Testis (tissue), 2 donors: ENCODE measurements around the gene XXYLT1.

Source experiments
- POLR2A ChIP-seq: fragments of 450-650 bp; IDR thresholded peaks from one replicate; pipeline ENCODE4 v1.6.1; 2017; ENCODE audit warnings: antibody characterized with exemption, mild to moderate bottlenecking, moderate library complexity
- TF ChIP-seq, protein P1 (sequence below), 3 experiments: fragments of 450-650 bp in 2 of 3; fragments of 200-600 bp in 1 of 3; sonication (generic) in 1 of 3; IDR thresholded peaks; one replicate each; pipeline ENCODE4 v1.5.1; 2016 to 2019; ENCODE audit warnings: antibody characterized with exemption in 3 of 3, mild to moderate bottlenecking in 2 of 3, moderate library complexity in 1 of 3

DNA sequence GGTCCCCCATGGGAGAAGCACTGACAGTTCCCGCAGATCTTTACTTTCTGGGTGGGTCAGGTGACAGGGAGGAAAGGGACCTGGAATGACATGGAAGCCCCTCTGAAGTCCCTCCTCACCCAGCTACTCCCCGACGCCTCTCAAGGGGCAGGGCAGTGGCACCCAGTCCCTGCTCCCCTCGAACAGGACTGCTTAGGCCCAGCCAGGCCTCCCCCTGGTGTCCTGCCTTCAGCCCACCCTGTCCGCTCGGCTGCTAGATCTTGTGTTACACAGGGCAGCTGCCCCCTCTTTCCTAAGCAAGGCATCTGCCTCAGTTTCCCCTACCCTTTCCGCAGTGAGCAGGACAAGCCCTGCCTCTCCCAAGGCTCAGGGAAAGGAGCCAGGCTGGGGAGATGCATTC, 226.5 kb downstream of the XXYLT1 start:
- TF ChIP-seq, protein P1, sequence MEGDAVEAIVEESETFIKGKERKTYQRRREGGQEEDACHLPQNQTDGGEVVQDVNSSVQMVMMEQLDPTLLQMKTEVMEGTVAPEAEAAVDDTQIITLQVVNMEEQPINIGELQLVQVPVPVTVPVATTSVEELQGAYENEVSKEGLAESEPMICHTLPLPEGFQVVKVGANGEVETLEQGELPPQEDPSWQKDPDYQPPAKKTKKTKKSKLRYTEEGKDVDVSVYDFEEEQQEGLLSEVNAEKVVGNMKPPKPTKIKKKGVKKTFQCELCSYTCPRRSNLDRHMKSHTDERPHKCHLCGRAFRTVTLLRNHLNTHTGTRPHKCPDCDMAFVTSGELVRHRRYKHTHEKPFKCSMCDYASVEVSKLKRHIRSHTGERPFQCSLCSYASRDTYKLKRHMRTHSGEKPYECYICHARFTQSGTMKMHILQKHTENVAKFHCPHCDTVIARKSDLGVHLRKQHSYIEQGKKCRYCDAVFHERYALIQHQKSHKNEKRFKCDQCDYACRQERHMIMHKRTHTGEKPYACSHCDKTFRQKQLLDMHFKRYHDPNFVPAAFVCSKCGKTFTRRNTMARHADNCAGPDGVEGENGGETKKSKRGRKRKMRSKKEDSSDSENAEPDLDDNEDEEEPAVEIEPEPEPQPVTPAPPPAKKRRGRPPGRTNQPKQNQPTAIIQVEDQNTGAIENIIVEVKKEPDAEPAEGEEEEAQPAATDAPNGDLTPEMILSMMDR (IDR thresholded peaks at IDR 0.05), result no peak
- TF ChIP-seq POLR2A, result no peak
